K562 (cell line): ENCODE data around the gene IDH3G. TPM values are rescaled to one million over a fixed set of nuclear protein-coding genes. Genes with fewer than 3 reads are reported as not detected.
"Not testable (repeated sequence)": the region's sequence is repeated elsewhere in the genome, so short reads cannot be mapped to it uniquely, and the experiment has no call there.

ENCODE experiments used
- ATF7 ChIP-seq: fragments of 450-650 bp; IDR thresholded peaks from 2 replicates; pipeline ENCODE4 v1.7.1; 2014; ENCODE audit warnings: mild to moderate bottlenecking, moderate library complexity
- E2F4 ChIP-seq: sonication (generic); formaldehyde crosslinking; IDR thresholded peaks from 2 replicates; pipeline ENCODE4 v1.8.0; 2022; ENCODE audit warnings: mild to moderate bottlenecking, low read depth, missing genetic modification reagents
- FOXM1 ChIP-seq, 2 experiments: fragments of 450-650 bp in 1 of 2; sonication (generic) in 1 of 2; formaldehyde crosslinking in 1 of 2; IDR thresholded peaks; 2 replicates each; pipeline versions ENCODE4 v1.6.1 to v1.9.0; 2017 to 2022; ENCODE audit warnings: low read depth in 2 of 2, mild to moderate bottlenecking in 2 of 2, missing genetic modification reagents in 1 of 2, moderate library complexity in 1 of 2
- HCFC1 ChIP-seq: IDR thresholded peaks from 2 replicates; pipeline ENCODE4 v1.6.1; 2012; ENCODE audit warnings: low read depth, low read length, improper control_type of control experiment
- HMGN3 ChIP-seq: IDR thresholded peaks from 2 replicates; pipeline ENCODE4 v1.6.1; 2011; ENCODE audit warnings: borderline replicate concordance, low read depth, mild to moderate bottlenecking, mixed read lengths, low read length; ENCODE audit not compliant: insufficient read length; ENCODE audit errors: extremely low read depth
- JUND ChIP-seq, 2 experiments: IDR thresholded peaks; 2 replicates in 1 of 2; 3 replicates in 1 of 2; pipeline ENCODE4 v1.6.1; 2011; ENCODE audit warnings: borderline replicate concordance in 2 of 2, low read depth in 2 of 2, low read length in 2 of 2, improper control_type of control experiment in 1 of 2, missing biosample characterization in 1 of 2, missing genetic modification characterization in 1 of 2, missing genetic modification reagents in 1 of 2
- KDM5B ChIP-seq: fragments of 200-600 bp; sonication (generic); IDR thresholded peaks from 2 replicates; pipeline ENCODE4 v1.6.1; 2012; ENCODE audit warnings: low read depth, mild to moderate bottlenecking, moderate library complexity, low read length, control low read depth, inconsistent platforms; ENCODE audit not compliant: insufficient replicate concordance
- MAX ChIP-seq: sonication (generic); formaldehyde crosslinking; IDR thresholded peaks from 2 replicates; pipeline ENCODE4 v1.9.0; 2022; ENCODE audit warnings: mild to moderate bottlenecking, missing genetic modification reagents
- MAZ ChIP-seq, 2 experiments: fragments of 450-650 bp in 1 of 2; sonication (generic) in 1 of 2; formaldehyde crosslinking; IDR thresholded peaks in 1 of 2; conservative IDR thresholded peaks in 1 of 2; 2 replicates each; pipeline versions ENCODE4 v1.4.0 to v1.5.0; 2020; ENCODE audit warnings: mild to moderate bottlenecking in 1 of 2, missing genetic modification reagents in 1 of 2
- NFIC ChIP-seq: fragments of 450-650 bp; IDR thresholded peaks from 2 replicates; pipeline ENCODE4 v1.6.1; 2017; ENCODE audit warnings: mild to moderate bottlenecking, inconsistent platforms
- NFRKB ChIP-seq: fragments of 450-650 bp; IDR thresholded peaks from 2 replicates; pipeline ENCODE4 v1.6.1; 2016; ENCODE audit warnings: low read depth
- POLR2A ChIP-seq: fragments of 450-650 bp; conservative IDR thresholded peaks from 2 replicates; pipeline ENCODE4 v1.6.1; 2016
- POLR2AphosphoS5 ChIP-seq: IDR thresholded peaks from 2 replicates; pipeline ENCODE4 v1.6.1; 2011; ENCODE audit warnings: mild to moderate bottlenecking, low read depth, low read length, moderate library complexity; ENCODE audit not compliant: control insufficient read depth, insufficient read depth
- SUPT5H ChIP-seq: fragments of 450-650 bp; IDR thresholded peaks from 2 replicates; pipeline ENCODE4 v1.6.1; 2016
- polyA plus RNA-seq, 8 experiments: library from polyadenylated mRNA; depleted of rRNA in 4 of 8; stranded (reverse) in 5 of 8; unstranded in 3 of 8; fragments of >200 nt; fragmentation: Nextera tagmentation in 2 of 8; fragmentation: Illumina TruSeq in 1 of 8; extraction: Ambion mirVana in 2 of 8; extraction: Trizol in 1 of 8; gene quantifications; 2 replicates each; pipeline versions ENCODE4 v1.2.1 to v1.2.3, GENCODE V29; 2011 to 2014; ENCODE audit warnings: inconsistent platforms in 1 of 8, missing spikeins in 1 of 8
- total RNA-seq, 7 experiments: library from RNA; depleted of rRNA in 6 of 7; stranded (reverse); fragments of >200 nt in 6 of 7; fragmentation: Illumina TruSeq in 2 of 7; extraction: Trizol in 2 of 7; gene quantifications; 2 replicates each; pipeline versions ENCODE4 v1.2.1 to v1.2.3, GENCODE V29; 2011 to 2021; ENCODE audit warnings: low replicate concordance in 1 of 7
- TF ChIP-seq, protein P1 (sequence below), 3 experiments: fragments of 200-800 bp in 1 of 3; fragments of 250-450 bp in 1 of 3; fragments of 450-650 bp in 1 of 3; sonication (Bioruptor Pico) in 1 of 3; sonication (Bioruptor generic) in 1 of 3; formaldehyde crosslinking in 1 of 3; IDR thresholded peaks; 2 replicates each; pipeline versions ENCODE4 v1.6.1 to v1.8.0; 2016 to 2022; ENCODE audit warnings: mild to moderate bottlenecking in 2 of 3, missing genetic modification characterization in 2 of 3, missing compliant biosample characterization in 1 of 3, moderate library complexity in 1 of 3
- TF ChIP-seq, protein P2 (sequence below): IDR thresholded peaks from 2 replicates; pipeline ENCODE4 v1.6.1; 2011; ENCODE audit warnings: borderline replicate concordance, low read depth, mild to moderate bottlenecking, moderate library complexity, low read length; ENCODE audit not compliant: insufficient read depth, poor library complexity, severe bottlenecking

IDH3G gene
- total and polyA plus RNA-seq, 9 of the 15 experiments (the other 6 are each of a cell fraction or from before 2014, with no cell fraction given): 24.3 to 72.5 (median 37.9) TPM

GRCh38 chrX:153743468-153744209 lies 50.5 kb downstream of the IDH3G start (continued):
- peak; percentile 48 to 84; a peak in 2 of 4 replicates for TF ChIP-seq MAZ (CRISPR knock-in tag; conservative IDR thresholded peaks at IDR 0.05 in 1 of 2, IDR thresholded peaks at IDR 0.05 in 1 of 2)
- 0 out of 2 replicates have a peak, but pooled peaks have one; percentile 37 for TF ChIP-seq POLR2AphosphoS5
- TF ChIP-seq MAX: peak; percentile 82
- peak; percentile 44; the same call in 1 of the 2 replicates for TF ChIP-seq NFRKB
- TF ChIP-seq POLR2A: peak; percentile 82
- peak; percentile 40; the same call in 1 of the 2 replicates for TF ChIP-seq HCFC1
- TF ChIP-seq KDM5B: peak; percentile 70
- TF ChIP-seq E2F4 (CRISPR knock-in tag): 0 out of 2 replicates have a peak, but pooled peaks have one; percentile 60
- not testable (repeated sequence) for TF ChIP-seq FOXM1 (IDR thresholded peaks at IDR 0.05; ENCODE audit: low read depth); JUND (tag; IDR thresholded peaks at IDR 0.05; ENCODE audit: borderline replicate concordance, low read depth, low read length)
- TF ChIP-seq FOXM1 (CRISPR knock-in tag; IDR thresholded peaks at IDR 0.05; ENCODE audit: low read depth): 0 out of 2 replicates have a peak, but pooled peaks have one; percentile 65
- TF ChIP-seq, protein P1, sequence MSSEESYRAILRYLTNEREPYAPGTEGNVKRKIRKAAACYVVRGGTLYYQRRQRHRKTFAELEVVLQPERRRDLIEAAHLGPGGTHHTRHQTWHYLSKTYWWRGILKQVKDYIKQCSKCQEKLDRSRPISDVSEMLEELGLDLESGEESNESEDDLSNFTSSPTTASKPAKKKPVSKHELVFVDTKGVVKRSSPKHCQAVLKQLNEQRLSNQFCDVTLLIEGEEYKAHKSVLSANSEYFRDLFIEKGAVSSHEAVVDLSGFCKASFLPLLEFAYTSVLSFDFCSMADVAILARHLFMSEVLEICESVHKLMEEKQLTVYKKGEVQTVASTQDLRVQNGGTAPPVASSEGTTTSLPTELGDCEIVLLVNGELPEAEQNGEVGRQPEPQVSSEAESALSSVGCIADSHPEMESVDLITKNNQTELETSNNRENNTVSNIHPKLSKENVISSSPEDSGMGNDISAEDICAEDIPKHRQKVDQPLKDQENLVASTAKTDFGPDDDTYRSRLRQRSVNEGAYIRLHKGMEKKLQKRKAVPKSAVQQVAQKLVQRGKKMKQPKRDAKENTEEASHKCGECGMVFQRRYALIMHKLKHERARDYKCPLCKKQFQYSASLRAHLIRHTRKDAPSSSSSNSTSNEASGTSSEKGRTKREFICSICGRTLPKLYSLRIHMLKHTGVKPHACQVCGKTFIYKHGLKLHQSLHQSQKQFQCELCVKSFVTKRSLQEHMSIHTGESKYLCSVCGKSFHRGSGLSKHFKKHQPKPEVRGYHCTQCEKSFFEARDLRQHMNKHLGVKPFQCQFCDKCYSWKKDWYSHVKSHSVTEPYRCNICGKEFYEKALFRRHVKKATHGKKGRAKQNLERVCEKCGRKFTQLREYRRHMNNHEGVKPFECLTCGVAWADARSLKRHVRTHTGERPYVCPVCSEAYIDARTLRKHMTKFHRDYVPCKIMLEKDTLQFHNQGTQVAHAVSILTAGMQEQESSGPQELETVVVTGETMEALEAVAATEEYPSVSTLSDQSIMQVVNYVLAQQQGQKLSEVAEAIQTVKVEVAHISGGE (CRISPR knock-in tag; IDR thresholded peaks at IDR 0.05): peak in 1 of 3 experiments; percentile 27; a peak in 1 of 6 replicates
- TF ChIP-seq JUND (IDR thresholded peaks at IDR 0.05; ENCODE audit: borderline replicate concordance, low read depth, low read length): peak; percentile 19; the same call in 1 of the 2 replicates
- TF ChIP-seq, protein P2, sequence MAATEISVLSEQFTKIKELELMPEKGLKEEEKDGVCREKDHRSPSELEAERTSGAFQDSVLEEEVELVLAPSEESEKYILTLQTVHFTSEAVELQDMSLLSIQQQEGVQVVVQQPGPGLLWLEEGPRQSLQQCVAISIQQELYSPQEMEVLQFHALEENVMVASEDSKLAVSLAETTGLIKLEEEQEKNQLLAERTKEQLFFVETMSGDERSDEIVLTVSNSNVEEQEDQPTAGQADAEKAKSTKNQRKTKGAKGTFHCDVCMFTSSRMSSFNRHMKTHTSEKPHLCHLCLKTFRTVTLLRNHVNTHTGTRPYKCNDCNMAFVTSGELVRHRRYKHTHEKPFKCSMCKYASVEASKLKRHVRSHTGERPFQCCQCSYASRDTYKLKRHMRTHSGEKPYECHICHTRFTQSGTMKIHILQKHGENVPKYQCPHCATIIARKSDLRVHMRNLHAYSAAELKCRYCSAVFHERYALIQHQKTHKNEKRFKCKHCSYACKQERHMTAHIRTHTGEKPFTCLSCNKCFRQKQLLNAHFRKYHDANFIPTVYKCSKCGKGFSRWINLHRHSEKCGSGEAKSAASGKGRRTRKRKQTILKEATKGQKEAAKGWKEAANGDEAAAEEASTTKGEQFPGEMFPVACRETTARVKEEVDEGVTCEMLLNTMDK: peak; percentile 78
- TF ChIP-seq NFIC: 0 out of 2 replicates have a peak, but pooled peaks have one; percentile 18
- TF ChIP-seq HMGN3: peak; percentile 51
- TF ChIP-seq SUPT5H: peak; percentile 80
- TF ChIP-seq ATF7: 0 out of 2 replicates have a peak, but pooled peaks have one; percentile 17
